GM23248 (cell line): ENCODE measurements around the gene PRDM16. TPM values are rescaled to one million over a fixed set of nuclear protein-coding genes. Genes with fewer than 3 reads are reported as not detected.

Experiments
- DNase-seq: peaks from one replicate; pipeline ENCODE4 v3.0.0-alpha.2; 2015
- H2AFZ ChIP-seq: fragments of 200-600 bp; sonication (generic); 2 replicates; pipeline ENCODE4 v1.6.1; 2016; ENCODE audit warnings: antibody characterized with exemption
- H3F3A ChIP-seq: fragments of 200-600 bp; sonication (generic); 2 replicates; pipeline ENCODE4 v1.6.1; 2016; ENCODE audit warnings: mild to moderate bottlenecking, antibody characterized with exemption, mixed run types; ENCODE audit not compliant: insufficient read depth
- H3K27ac ChIP-seq: fragments of 200-600 bp; sonication (generic); 2 replicates; pipeline ENCODE4 v1.5.1; 2016; ENCODE audit warnings: mild to moderate bottlenecking
- H3K27me3 ChIP-seq: fragments of 200-600 bp; sonication (generic); replicated peaks from 2 replicates; pipeline ENCODE4 v1.6.1; 2016; ENCODE audit warnings: mild to moderate bottlenecking; ENCODE audit not compliant: insufficient read depth
- H3K36me3 ChIP-seq: fragments of 200-600 bp; sonication (generic); 2 replicates; pipeline ENCODE4 v1.6.1; 2016; ENCODE audit warnings: low read depth, mild to moderate bottlenecking
- H3K4me1 ChIP-seq: fragments of 200-600 bp; sonication (generic); 2 replicates; pipeline ENCODE4 v1.6.1; 2016; ENCODE audit warnings: mild to moderate bottlenecking; ENCODE audit not compliant: insufficient read depth
- H3K4me2 ChIP-seq: fragments of 200-600 bp; sonication (generic); one replicate; pipeline ENCODE4 v1.6.1; 2016; ENCODE audit warnings: mild to moderate bottlenecking; ENCODE audit not compliant: unreplicated experiment
- H3K4me3 ChIP-seq: fragments of 200-600 bp; sonication (generic); 2 replicates; pipeline ENCODE4 v1.5.1; 2016; ENCODE audit warnings: mild to moderate bottlenecking
- H3K79me2 ChIP-seq: fragments of 200-600 bp; sonication (generic); 2 replicates; pipeline ENCODE4 v1.6.1; 2016; ENCODE audit warnings: mild to moderate bottlenecking; ENCODE audit not compliant: insufficient read depth
- H3K9ac ChIP-seq: fragments of 200-600 bp; sonication (generic); 2 replicates; pipeline ENCODE4 v1.6.1; 2016; ENCODE audit warnings: mild to moderate bottlenecking
- H3K9me2 ChIP-seq: fragments of 200-600 bp; sonication (generic); 2 replicates; pipeline ENCODE4 v1.6.1; 2016; ENCODE audit warnings: mixed run types, mild to moderate bottlenecking, moderate library complexity; ENCODE audit not compliant: insufficient read depth
- H3K9me3 ChIP-seq: fragments of 200-600 bp; sonication (generic); one replicate; pipeline ENCODE4 v1.6.1; 2017; ENCODE audit warnings: low read depth
- H4K20me1 ChIP-seq: fragments of 200-600 bp; sonication (generic); 2 replicates; pipeline ENCODE4 v1.6.0; 2016; ENCODE audit not compliant: insufficient read depth
- EZH2 ChIP-seq: fragments of 200-600 bp; sonication (generic); IDR thresholded peaks from 2 replicates; pipeline ENCODE4 v1.6.1; 2018; ENCODE audit warnings: antibody characterized with exemption, mild to moderate bottlenecking; ENCODE audit not compliant: insufficient read depth, poor library complexity, severe bottlenecking
- EZH2phosphoT487 ChIP-seq: fragments of 200-600 bp; sonication (generic); IDR thresholded peaks from 2 replicates; pipeline ENCODE4 v1.6.1; 2018; ENCODE audit warnings: antibody characterized with exemption, moderate library complexity, mild to moderate bottlenecking, low read depth; ENCODE audit not compliant: insufficient read depth
- WGBS, 2 experiments: methylation state at CpG; one replicate each; pipeline ENCODE4 v1.1.6; 2015 to 2017; ENCODE audit warnings: low lambda C conversion rate in 2 of 2, low coverage in 1 of 2; ENCODE audit errors: missing lambda C conversion rate in 2 of 2; 5-methylcytosine and 5-hydroxymethylcytosine counted together
- in situ Hi-C: fragments of 300-500 bp; cut with MboI; formaldehyde crosslinking; loops from 2 replicates; pipeline ENCODE4 v1.15.0; 2020
- polyA plus RNA-seq: library from polyadenylated mRNA; unstranded; fragments of >200 nt; fragmentation: Nextera tagmentation; extraction: Ambion mirVana; gene quantifications from 2 replicates; pipeline ENCODE4 v1.2.1, GENCODE V29; 2016
- total RNA-seq: library from RNA; depleted of rRNA; stranded (reverse); fragments of >200 nt; shearing (Covaris generic); gene quantifications from 2 replicates; pipeline ENCODE4 v1.2.3, GENCODE V29; 2014

Gene PRDM16
- total and polyA plus RNA-seq, 2 experiments from 2014 or later: 0.18 TPM; not detected in 1

GRCh38 chr1:3419415-3420204, 350.6 kb downstream of the PRDM16 start:
- in situ Hi-C loops: loop anchor here (10.0 kb wide), 2 partner anchors 405 to 1005 kb away; partner anchors contain the start of gene PEX10
- H3K36me3 ChIP-seq: no peaks in the 10 kb centered on the region
- 33 to 40% methylated on average over 15 of the region's 15 CpGs for WGBS, 2 experiments

DNA sequence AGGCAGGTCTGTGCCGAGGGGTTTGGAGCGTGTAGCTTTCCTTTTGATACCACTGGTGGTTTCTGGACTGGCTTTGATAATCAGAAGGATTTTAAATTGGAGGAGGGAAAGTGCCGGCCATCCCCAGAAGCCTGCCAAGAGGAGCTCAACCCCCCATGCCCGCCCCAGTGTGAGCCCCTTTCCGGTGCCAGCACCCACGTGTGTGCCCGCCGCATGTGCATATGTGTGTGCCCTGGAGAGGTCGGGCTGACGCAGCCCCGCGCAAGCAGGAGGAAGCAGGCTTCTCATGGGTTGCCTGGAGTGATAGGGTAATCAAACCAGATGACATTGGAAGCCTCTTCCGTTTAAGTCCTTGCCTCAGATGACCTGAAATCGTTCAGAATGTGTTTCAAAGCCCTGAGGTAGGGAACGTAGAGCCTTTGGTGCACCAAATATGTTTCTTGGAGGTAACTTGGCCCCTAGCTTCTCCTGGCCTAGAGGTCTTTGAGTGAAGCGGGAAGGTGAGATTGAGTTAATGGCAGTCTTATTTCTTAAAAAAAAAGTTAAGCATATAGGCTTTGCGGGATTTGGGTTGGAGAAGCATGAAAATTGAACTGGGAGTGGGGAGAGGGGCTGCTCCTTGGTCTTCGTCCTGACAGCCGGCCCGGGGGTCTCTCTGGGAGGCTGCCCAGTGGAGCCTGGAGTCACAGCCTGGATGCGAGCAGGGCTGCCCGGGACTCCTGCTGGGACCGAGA, 351.4 kb downstream of the PRDM16 start:
- in situ Hi-C loops: loop anchor here (10.0 kb wide), 1 partner anchor 1006 kb away; the partner anchor contains the start of gene PEX10
- H3K9me3 ChIP-seq: no peaks in the 10 kb centered on the region
- no peak for DNase-seq
- no peak overlapping the region for H3K9ac ChIP-seq
- H4K20me1 ChIP-seq: no peaks in the 10 kb centered on the region
- no peak overlapping the region for H3K27ac ChIP-seq
- no peaks in the 10 kb centered on the region for H3K4me1 ChIP-seq
- no peaks in the 10 kb centered on the region for H3K9me2 ChIP-seq
- H3K4me2 ChIP-seq: no peak overlapping the region
- no peaks in the 10 kb centered on the region for H3F3A ChIP-seq
- TF ChIP-seq EZH2phosphoT487 (no peak), EZH2 (no peak)
- WGBS, 2 experiments: 51 to 58% methylated on average over 22 to 23 of the region's 23 CpGs
- no peak overlapping the region for H3K4me3 ChIP-seq
- H3K27me3 ChIP-seq: peaks cover 36% of the 10 kb centered on the region
- no peaks in the 10 kb centered on the region for H3K79me2 ChIP-seq
- no peak overlapping the region for H2AFZ ChIP-seq
- no peaks in the 10 kb centered on the region for H3K36me3 ChIP-seq

More at GRCh38 chr1:3419415-3420204, 350.6 kb downstream of the PRDM16 start:
- H3K4me3 ChIP-seq: no peak overlapping the region
- DNase-seq: peak; percentile 61
- no peaks in the 10 kb centered on the region for H3F3A ChIP-seq
- TF ChIP-seq EZH2 (no peak), EZH2phosphoT487 (no peak)
- no peaks in the 10 kb centered on the region for H3K4me1 ChIP-seq
- H3K4me2 ChIP-seq: no peak overlapping the region
- H3K27me3 ChIP-seq: peaks cover 36% of the 10 kb centered on the region
- no peak overlapping the region for H3K9ac ChIP-seq
- no peaks in the 10 kb centered on the region for H3K79me2 ChIP-seq
- no peaks in the 10 kb centered on the region for H3K9me3 ChIP-seq
- no peak overlapping the region for H2AFZ ChIP-seq
- H4K20me1 ChIP-seq: no peaks in the 10 kb centered on the region
- no peak overlapping the region for H3K27ac ChIP-seq
- no peaks in the 10 kb centered on the region for H3K9me2 ChIP-seq

GRCh38 chr1:3422638-3423037, 353.6 kb downstream of the PRDM16 start:
- Histone ChIP-seq H3K79me2 (no peaks in the 10 kb centered on the region), H2AFZ (no peak overlapping the region), H3K4me2 (no peak overlapping the region), H3K9ac (no peak overlapping the region), H4K20me1 (no peaks in the 10 kb centered on the region), H3K36me3 (no peaks in the 10 kb centered on the region), H3K4me3 (no peak overlapping the region), H3F3A (no peaks in the 10 kb centered on the region), H3K9me2 (no peaks in the 10 kb centered on the region), H3K9me3 (no peaks in the 10 kb centered on the region), H3K4me1 (no peaks in the 10 kb centered on the region), H3K27ac (no peak overlapping the region), H3K27me3 (peaks cover 36% of the 10 kb centered on the region)
- TF ChIP-seq EZH2 (no peak), EZH2phosphoT487 (no peak)
- WGBS, 2 experiments: 75 to 93% methylated on average over 14 of the region's 14 CpGs
- no peak for DNase-seq
- in situ Hi-C loops: loop anchor here (10.0 kb wide), 1 partner anchor 1008 kb away; the partner anchor contains the start of gene PEX10

GRCh38 chr1:3423245-3423829, 354.3 kb downstream of the PRDM16 start:
- Histone ChIP-seq H3K4me3 (no peak overlapping the region), H3K79me2 (no peaks in the 10 kb centered on the region), H3K27ac (no peak overlapping the region), H3K9ac (no peak overlapping the region), H2AFZ (no peak overlapping the region), H3K4me1 (no peaks in the 10 kb centered on the region), H3K36me3 (no peaks in the 10 kb centered on the region), H3F3A (no peaks in the 10 kb centered on the region), H3K4me2 (no peak overlapping the region), H4K20me1 (no peaks in the 10 kb centered on the region), H3K9me2 (no peaks in the 10 kb centered on the region), H3K27me3 (peaks cover 36% of the 10 kb centered on the region), H3K9me3 (no peaks in the 10 kb centered on the region)
- TF ChIP-seq EZH2phosphoT487: no peak
- TF ChIP-seq EZH2: no peak
- WGBS, 2 experiments: 16 to 21% methylated on average over 19 to 23 of the region's 23 CpGs
- in situ Hi-C loops: loop anchor here (10.0 kb wide), 1 partner anchor 1009 kb away; the partner anchor contains the start of gene PEX10
- DNase-seq: no peak
